VCaP (cell line): ENCODE data around the gene TNMD.

Experiments
- H3K27ac ChIP-seq: fragments of 450-650 bp; 2 replicates; pipeline ENCODE4 v1.5.1; 2017
- TF ChIP-seq, protein P1 (sequence below): fragments of 450-650 bp; conservative IDR thresholded peaks from 2 replicates; pipeline ENCODE4 v1.5.1; 2017; ENCODE audit warnings: mild to moderate bottlenecking, moderate library complexity

Gene TNMD

GRCh38 chrX:100645106-100645505 lies 60.4 kb downstream of the TNMD start:
- no peak overlapping the region for H3K27ac ChIP-seq
- TF ChIP-seq, protein P1, sequence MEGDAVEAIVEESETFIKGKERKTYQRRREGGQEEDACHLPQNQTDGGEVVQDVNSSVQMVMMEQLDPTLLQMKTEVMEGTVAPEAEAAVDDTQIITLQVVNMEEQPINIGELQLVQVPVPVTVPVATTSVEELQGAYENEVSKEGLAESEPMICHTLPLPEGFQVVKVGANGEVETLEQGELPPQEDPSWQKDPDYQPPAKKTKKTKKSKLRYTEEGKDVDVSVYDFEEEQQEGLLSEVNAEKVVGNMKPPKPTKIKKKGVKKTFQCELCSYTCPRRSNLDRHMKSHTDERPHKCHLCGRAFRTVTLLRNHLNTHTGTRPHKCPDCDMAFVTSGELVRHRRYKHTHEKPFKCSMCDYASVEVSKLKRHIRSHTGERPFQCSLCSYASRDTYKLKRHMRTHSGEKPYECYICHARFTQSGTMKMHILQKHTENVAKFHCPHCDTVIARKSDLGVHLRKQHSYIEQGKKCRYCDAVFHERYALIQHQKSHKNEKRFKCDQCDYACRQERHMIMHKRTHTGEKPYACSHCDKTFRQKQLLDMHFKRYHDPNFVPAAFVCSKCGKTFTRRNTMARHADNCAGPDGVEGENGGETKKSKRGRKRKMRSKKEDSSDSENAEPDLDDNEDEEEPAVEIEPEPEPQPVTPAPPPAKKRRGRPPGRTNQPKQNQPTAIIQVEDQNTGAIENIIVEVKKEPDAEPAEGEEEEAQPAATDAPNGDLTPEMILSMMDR: no peak

DNA sequence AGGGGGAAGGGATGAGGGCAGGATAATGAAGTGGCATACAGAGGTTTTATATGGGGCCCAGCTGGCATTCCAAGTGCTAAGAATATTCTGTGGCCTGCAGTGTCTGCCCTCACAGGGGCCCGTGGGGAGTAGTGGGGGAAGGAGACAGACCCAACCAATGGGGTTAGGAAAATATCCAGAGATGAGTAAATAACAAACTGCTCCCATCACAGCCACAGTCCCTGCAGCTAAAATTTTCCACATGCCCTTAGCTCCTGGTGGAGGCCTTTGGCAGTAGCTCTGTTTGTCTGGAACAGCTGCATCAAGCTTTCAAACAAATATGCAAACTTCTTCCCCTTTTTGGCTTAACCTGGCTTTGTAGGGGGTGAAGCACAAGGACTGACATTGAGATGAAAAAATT lies 62.4 kb downstream of the TNMD start:
- no peak overlapping the region for H3K27ac ChIP-seq

GRCh38 chrX:100647739-100648138 lies 63.0 kb downstream of the TNMD start:
- TF ChIP-seq, protein P1: no peak
- no peak overlapping the region for H3K27ac ChIP-seq

More for the DNA sequence above, 62.4 kb downstream of the TNMD start:
- TF ChIP-seq, protein P1: no peak

- TF ChIP-seq, protein P1: no peak
- no peak overlapping the region for H3K27ac ChIP-seq
These were observed 64.0 kb downstream of the TNMD start for GRCh38 chrX:100648458-100649417.
